GOT3 (cell line): ENCODE data around the gene HIPK2.

ENCODE experiments used
- DNase-seq: peaks from one replicate; lab custom pipeline; 2025; ENCODE audit warnings: mixed read lengths; lab: John Stamatoyannopoulos, UW

Gene HIPK2

GRCh38 chr7:139752604-139753003 lies 25.2 kb downstream of the HIPK2 start:
- DNase-seq = no peak

- DNase-seq = no peak
Observed at GRCh38 chr7:139752148-139752547, 25.6 kb downstream of the HIPK2 start.

DNA sequence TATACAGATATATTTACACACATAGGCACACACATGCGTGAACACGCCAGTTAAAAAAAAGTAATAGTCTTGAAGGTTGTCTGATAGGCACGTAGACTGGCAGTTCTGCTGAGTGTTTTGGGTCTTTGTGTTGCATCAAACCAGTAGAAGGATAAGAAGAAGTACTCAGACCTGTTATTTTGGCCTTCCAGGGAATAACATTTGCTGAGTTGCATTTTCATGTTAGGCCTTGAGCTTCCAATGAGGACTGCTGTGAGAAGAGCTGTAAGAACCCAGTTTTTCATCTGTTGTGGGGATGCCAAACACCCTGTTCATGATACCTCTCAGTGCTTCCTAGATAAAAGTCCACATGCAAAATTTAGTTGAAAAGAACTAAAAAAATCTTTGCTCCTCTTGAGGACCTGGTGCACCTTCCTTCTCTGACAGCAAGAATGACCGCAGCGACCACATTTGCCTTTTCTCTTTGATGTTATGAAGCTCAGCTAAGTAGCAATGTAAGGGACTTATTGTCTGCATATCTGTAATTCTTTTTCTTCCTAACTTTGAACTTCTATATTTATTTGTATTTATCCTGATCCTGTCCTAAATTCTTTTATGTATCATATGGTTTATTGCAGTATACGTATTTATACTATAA lies 27.2 kb downstream of the HIPK2 start:
- DNase-seq = no peak

- no peak for DNase-seq
Observed at GRCh38 chr7:139749545-139749944, 28.3 kb downstream of the HIPK2 start.

DNA sequence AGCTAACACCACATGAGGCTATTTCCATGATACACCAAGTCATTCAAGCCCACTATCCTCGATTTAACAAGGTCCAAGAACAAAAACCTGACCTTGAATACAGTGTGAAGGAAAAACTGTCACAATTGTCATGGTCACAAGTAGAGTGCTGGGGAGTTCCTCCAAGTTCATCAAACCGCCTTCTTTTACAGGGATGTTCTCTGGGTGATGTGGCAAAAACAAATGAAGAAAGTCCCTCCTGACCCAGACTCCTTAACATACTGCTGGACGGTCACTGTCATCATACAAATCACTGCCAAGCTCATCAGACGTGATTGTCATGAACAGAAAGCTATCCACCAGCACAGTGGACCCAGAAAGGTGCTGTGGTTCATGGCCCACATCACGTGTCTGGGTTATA lies 28.9 kb downstream of the HIPK2 start:
- DNase-seq = no peak

DNA sequence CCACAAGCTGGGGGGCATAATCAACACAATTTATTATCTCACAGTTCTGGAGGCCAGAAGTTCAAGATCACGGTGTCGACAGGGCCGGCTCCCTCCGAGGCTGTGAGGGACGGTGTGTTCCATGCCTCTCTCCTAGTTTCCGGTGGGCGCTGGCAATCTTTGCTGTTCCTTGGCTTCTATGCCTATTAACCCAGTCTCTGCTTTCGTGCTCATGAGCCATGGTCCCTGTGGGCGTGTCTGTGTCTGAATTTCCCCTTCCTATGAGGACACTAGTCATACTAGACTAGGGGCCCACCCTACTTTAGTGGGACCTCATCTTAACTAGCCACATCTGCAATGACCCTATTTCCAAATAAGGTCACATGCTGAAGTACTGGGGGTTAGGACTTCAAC lies 29.4 kb downstream of the HIPK2 start:
- no peak for DNase-seq

DNA sequence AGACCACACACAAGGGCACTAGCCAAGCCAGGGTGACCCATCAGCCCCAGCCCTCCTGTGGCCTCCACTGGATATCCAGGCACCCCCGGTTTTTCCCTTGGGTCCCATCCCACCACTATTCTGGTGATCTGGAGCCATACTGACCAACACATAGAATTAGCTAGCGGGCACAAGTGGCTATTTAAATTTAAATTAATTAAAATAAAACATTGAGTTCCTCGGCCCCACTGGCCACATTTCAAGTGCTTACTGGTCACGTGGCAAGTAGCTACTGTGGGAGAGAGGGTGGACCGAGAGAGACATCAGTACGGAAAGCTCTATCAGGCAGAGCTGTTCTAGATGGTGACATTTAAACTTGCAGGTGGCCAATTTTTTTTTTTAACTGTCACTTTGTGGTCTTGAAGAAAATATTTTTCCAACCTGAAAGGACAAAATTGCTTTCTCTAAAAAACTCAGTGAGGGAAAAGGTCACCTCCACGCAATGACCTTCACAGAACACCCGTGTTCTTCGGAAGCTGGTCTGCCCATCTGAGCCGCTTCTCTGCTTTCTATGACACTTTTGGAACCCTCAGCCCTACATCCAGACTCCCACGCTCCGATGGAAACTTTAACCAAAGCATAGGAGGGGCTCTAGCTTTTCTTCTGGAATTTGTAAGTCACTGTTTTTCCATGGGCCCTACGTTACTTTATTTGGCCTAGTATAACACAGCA lies 30.0 kb downstream of the HIPK2 start:
- no peak for DNase-seq

DNA sequence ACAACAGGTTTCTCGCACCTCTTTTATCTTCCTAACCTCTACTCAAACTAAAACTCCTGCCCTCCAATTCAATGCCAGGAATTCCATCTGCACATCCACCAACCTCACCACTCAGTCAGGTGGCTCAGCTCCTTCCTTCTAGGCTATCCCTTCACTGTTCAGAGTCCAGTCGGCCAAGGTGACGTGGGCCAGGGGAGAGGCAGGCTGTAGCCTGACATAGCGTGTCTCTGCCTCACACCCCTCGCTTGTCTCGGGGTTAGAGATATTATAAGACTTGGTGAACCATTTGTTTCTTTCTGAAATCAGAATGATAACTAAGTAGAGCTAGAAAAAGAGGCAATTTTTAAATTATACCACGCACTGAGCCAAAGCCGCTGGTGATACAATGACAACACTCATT lies 31.1 kb downstream of the HIPK2 start:
- DNase-seq = no peak

GRCh38 chr7:139745678-139746143 lies 32.1 kb downstream of the HIPK2 start:
- DNase-seq = no peak

GRCh38 chr7:139744768-139745677 lies 32.8 kb downstream of the HIPK2 start:
- DNase-seq = no peak

DNA sequence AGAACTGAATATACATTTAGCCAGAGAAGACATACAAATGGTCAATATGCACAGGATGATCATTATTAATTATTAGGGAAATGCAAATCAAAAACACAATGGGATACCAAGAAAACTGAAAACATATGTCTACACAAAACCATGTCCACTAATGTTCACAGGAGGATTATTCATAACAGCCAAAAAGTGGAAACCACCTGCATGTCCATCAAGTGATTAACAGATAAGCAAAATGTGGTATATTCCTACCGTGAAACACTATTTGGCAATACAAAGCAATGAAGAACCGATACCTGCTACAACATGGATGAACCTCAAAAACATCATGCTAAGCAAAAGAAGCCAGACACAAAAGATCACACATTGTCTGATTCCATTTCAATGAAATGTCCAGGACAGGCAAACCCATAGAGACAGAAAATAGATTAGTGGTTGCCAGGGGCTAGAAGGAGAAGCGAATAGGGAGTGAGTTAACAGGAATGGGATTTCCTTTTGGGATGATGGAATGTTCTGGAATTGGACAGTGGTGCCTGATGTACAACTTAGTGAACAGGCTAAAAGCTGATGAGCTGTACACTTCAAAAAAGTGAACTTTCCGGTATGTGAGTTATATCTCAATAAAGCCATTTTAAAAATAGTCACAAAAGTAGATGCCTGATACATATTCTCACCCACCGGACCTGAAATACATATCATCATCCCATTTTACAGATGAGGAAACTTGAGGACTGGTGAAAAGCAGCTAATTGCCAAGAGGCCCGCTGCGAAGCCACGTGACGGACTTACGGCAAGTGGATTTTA lies 33.6 kb downstream of the HIPK2 start:
- DNase-seq = no peak

DNA sequence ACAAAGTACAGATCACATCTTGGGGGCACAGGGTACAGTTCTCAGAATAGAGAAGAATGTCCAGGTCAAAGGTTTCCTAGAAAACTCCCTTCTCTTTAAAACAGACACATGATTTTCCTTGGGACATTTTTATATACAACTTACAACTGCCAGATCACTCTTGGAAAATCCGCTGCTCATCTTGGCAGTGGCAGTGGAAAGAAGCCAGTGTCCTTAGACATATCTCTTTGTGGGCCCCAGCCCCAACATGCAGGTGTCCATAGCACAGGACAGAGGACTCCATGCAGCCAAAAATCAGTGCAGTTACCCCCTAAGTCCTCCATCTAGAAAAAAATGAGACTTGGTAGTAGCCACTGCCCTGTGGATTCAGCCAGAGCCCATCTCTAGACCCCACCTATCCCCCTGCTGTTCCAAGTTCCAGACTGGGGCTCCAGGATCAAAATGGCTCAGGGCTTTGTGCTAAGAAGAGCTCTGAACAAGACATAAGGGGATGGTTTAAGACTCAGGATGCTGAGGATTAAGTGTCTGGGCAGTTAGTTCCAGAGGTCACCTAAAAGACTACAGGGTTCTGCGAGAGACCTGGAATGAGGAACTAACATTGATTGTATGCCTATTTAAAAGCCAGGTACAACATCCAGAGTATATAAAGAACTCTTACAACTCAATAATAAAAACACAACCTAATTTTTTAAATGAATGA lies 34.4 kb downstream of the HIPK2 start:
- no peak for DNase-seq

DNA sequence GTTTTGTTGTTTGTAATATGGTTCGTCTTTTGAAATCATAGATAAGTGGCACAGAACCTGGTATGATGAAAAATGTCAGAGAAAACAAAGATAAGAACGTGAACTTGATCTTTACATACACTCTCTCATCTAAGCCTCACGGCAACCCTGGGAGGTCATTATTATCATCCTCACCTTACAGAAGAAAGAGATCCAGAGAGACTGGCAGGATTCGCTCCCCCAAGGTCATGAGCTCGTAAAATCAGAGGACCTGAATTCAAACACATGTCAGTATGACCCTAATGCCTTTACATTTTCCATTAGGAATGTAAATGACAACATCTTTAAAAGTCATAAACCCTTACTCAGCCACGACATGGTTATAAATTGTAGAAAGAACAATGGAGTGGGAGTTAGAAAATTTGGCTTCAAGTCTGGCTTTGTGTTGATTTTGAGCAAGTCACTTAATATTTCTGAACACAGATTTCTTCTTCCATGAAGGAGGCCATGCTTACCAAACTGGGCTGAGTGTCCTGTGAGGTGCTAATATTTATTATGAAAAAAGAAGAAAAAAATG lies 35.9 kb downstream of the HIPK2 start:
- no peak for DNase-seq

- DNase-seq = no peak
Observed at GRCh38 chr7:139741239-139741638, 36.6 kb downstream of the HIPK2 start.

GRCh38 chr7:139739863-139740597 lies 37.8 kb downstream of the HIPK2 start:
- no peak for DNase-seq

GRCh38 chr7:139738772-139739171 lies 39.0 kb downstream of the HIPK2 start:
- no peak for DNase-seq

GRCh38 chr7:139738101-139738489 lies 39.7 kb downstream of the HIPK2 start:
- DNase-seq = no peak

DNA sequence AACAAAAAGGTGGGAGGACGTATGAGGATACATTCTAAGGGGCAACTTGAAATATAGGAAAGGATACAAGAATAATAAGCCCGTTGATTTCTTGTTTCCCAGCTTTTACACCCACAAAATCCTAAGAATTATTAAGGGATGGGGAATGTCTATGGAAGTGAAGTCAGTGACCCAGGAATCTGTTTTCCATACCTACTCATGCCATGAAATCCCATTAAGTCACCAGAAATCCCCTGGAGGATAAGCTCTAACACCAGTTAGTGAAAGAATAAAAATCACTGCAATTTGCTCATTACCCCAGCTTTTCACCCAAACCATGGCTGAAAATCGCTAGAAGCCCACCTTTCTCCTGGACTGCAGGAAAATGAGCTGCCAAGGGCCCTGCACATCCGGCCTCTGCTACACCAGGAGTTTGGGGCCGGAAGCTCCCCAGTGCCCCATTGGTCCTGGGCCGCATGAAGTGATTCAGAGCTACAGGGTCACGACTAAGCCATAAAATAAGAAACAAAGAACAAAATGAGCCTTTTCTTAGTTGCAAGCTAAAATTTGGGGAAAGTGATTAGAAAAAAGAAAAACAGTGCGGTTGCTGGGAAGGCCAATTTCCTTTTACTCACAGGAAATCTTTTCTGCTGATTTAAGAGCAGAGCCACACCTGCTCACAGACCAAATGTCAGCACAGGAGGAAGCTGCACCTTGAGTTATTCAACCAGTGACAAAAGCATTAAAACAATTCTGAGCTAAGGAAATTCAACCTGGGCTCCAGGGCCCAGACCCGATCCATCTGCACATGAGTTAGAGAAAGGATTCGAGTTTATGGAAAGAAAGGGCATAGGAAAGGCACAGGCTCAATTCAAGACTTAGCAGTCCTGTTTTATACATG lies 40.3 kb downstream of the HIPK2 start:
- no peak for DNase-seq

DNA sequence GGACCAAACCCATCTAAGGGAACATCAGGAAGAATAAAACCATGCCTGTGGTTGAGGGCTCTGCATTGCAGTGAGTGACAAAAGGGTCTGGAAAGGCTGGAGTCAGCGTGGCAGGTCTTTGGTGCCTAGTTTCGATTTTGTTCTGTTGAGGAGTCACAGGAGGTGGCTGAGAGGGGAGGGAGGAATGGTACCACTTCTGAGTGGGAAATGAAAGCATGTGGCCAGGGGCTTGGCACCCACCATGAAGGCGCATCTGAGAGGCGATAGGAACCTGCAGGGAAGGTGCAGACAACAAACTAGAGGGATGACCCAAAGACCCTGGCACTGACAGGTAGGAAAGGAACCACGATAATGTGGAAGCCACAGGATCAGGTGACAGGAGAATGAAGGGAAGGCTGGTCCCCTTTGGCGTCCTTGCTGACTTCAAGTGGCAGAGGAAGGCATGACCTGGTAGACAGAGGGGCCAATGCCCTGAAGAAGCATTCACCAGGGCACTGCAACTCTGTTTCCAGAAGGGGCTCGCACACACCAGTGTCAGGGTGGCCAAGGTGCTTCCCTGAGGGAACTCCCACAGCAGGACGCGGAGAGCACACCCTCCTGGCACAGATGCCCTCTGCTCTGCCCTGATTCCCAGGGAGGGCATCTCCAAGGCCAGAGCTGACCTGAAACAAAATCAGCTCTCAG lies 41.7 kb downstream of the HIPK2 start:
- no peak for DNase-seq
